A673 (cell line): ENCODE measurements around the gene WDR75. TPM values are rescaled to one million over a fixed set of nuclear protein-coding genes. Genes with fewer than 3 reads are reported as not detected.

Experiments used
- BruUV-seq: library from RNA; stranded (reverse); fragments of 400-500 nt; replicated peaks from 2 replicates; lab custom pipeline; 2021; lab: Mats Ljungman, UMichigan
- CTCF ChIA-PET: fragments of 300-600 bp; sonication (Branson Sonifier 250); formaldehyde crosslinking; loops from one replicate; lab custom pipeline; 2022; ENCODE audit warnings: antibody characterized with exemption; lab: Charles Lee
- POLR2A ChIA-PET: fragments of 300-600 bp; sonication (Branson Sonifier 250); formaldehyde crosslinking; loops from one replicate; lab custom pipeline; 2022; ENCODE audit warnings: antibody characterized with exemption; ENCODE audit not compliant: low non-redundant PET; lab: Charles Lee
- DNase-seq: peaks from one replicate; pipeline ENCODE4 v3.0.0-alpha.2; 2015; ENCODE audit warnings: low spot score
- H3K27ac ChIP-seq: fragments of 200-600 bp; sonication (generic); 2 replicates; pipeline ENCODE4 v1.5.1; 2016; ENCODE audit warnings: mixed run types, low read depth, mild to moderate bottlenecking, mixed read lengths, antibody characterized with exemption, low read length; ENCODE audit not compliant: poor library complexity, severe bottlenecking
- H3K27me3 ChIP-seq: fragments of 200-600 bp; sonication (generic); replicated peaks from 2 replicates; pipeline ENCODE4 v1.6.1; 2017; ENCODE audit warnings: mixed run types, low read depth, mild to moderate bottlenecking, mixed read lengths, antibody characterized with exemption, low read length; ENCODE audit not compliant: insufficient read depth, poor library complexity
- H3K36me3 ChIP-seq: fragments of 200-600 bp; sonication (generic); 2 replicates; pipeline ENCODE4 v1.6.1; 2016; ENCODE audit warnings: mixed run types, mild to moderate bottlenecking, mixed read lengths, antibody characterized with exemption, low read length; ENCODE audit not compliant: insufficient read depth, poor library complexity, severe bottlenecking
- H3K4me1 ChIP-seq: fragments of 200-600 bp; sonication (generic); 2 replicates; pipeline ENCODE4 v1.6.1; 2017; ENCODE audit warnings: mixed run types, mild to moderate bottlenecking, mixed read lengths, antibody characterized with exemption, low read length; ENCODE audit not compliant: insufficient read depth, poor library complexity, severe bottlenecking
- H3K4me3 ChIP-seq: fragments of 200-600 bp; sonication (generic); 2 replicates; pipeline ENCODE4 v1.5.1; 2016; ENCODE audit warnings: low read depth, mixed run types, mild to moderate bottlenecking, mixed read lengths, low read length; ENCODE audit not compliant: poor library complexity, severe bottlenecking
- H3K9me3 ChIP-seq: fragments of 200-600 bp; sonication (generic); 2 replicates; pipeline ENCODE4 v1.6.1; 2016; ENCODE audit warnings: mixed run types, low read depth, mild to moderate bottlenecking, mixed read lengths, antibody characterized with exemption, low read length; ENCODE audit not compliant: poor library complexity, severe bottlenecking
- EZH2 ChIP-seq: fragments of 200-600 bp; sonication (generic); IDR thresholded peaks from 2 replicates; pipeline ENCODE4 v1.6.1; 2017; ENCODE audit warnings: borderline replicate concordance, low read depth, mild to moderate bottlenecking, mixed read lengths, antibody characterized with exemption, low read length; ENCODE audit not compliant: poor library complexity, severe bottlenecking
- intact Hi-C: fragments of 100-400 bp; cut with micrococcal nuclease; formaldehyde crosslinking; loops from one replicate; pipeline ENCODE4 v1.10.0; 2022; ENCODE audit not compliant: unreplicated experiment
- total RNA-seq: library from RNA; stranded (reverse); gene quantifications from 2 replicates; pipeline ENCODE4 v1.2.3, GENCODE V29; 2021
- TF ChIP-seq, protein P1 (sequence below): fragments of 300-800, 200-600 bp; sonication (generic); conservative IDR thresholded peaks from 2 replicates; pipeline ENCODE4 v1.5.1; 2017; ENCODE audit warnings: low read depth, mild to moderate bottlenecking, antibody characterized with exemption, low read length, moderate library complexity, mixed read lengths

WDR75 gene
- total RNA-seq, 1 experiment from 2014 or later = 69.6 TPM

DNA sequence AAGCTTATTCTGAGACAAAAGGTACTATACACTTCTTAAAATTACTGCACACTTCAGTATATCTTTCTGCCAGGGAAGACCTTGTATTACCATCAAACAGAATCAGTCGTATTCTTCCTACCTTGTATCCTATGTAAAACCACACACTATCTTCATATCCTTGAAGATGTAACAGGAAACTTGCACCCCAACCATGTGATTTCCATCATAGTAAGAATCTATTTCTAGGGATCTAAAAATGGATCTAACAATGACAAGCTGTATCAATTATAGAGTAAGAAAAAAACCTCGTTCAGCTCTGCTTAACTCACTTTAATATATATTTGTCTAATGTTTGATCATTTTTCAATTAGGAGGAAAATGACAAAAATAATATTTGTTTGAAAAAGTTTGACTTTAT is 60.2 kb downstream of the WDR75 start:
- no peak overlapping the region for H3K4me3 ChIP-seq
- no peaks in the 10 kb centered on the region for H3K36me3 ChIP-seq
- no peak for DNase-seq
- no peak overlapping the region for H3K27ac ChIP-seq
- no peaks in the 10 kb centered on the region for H3K4me1 ChIP-seq
- ChIA-PET CTCF (no interaction called here), POLR2A (no interaction called here)
- BruUV-seq = no TSS peak
- H3K27me3 ChIP-seq = no peaks in the 10 kb centered on the region
- intact Hi-C loops = no loop called here
- TF ChIP-seq, protein P1, sequence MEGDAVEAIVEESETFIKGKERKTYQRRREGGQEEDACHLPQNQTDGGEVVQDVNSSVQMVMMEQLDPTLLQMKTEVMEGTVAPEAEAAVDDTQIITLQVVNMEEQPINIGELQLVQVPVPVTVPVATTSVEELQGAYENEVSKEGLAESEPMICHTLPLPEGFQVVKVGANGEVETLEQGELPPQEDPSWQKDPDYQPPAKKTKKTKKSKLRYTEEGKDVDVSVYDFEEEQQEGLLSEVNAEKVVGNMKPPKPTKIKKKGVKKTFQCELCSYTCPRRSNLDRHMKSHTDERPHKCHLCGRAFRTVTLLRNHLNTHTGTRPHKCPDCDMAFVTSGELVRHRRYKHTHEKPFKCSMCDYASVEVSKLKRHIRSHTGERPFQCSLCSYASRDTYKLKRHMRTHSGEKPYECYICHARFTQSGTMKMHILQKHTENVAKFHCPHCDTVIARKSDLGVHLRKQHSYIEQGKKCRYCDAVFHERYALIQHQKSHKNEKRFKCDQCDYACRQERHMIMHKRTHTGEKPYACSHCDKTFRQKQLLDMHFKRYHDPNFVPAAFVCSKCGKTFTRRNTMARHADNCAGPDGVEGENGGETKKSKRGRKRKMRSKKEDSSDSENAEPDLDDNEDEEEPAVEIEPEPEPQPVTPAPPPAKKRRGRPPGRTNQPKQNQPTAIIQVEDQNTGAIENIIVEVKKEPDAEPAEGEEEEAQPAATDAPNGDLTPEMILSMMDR = no peak
- TF ChIP-seq EZH2 = no peak
- no peaks in the 10 kb centered on the region for H3K9me3 ChIP-seq

DNA sequence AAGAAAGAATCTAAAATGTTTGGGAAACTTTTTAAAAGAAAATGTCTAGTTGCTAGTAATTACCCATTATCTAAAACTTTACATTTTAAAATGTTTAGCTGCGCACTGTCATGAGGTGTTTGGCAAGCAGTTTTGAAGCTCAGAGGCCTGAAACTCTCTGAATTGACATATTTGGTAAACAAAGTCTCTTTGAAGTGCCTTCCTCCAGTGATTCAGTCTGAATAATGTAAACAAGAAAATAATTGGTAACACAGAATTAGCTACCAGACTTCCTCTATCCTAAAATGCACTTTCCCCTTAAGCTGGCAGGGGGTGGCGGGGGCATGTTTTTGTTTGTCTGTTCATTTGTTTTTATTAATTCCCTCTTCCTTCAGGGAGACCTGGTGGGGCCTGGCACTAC is 61.4 kb downstream of the WDR75 start:
- BruUV-seq = no TSS peak
- ChIA-PET POLR2A (no interaction called here), CTCF (no interaction called here)
- no peak for DNase-seq
- intact Hi-C loops = no loop called here
- no peaks in the 10 kb centered on the region for H3K27me3 ChIP-seq
- no peak for TF ChIP-seq EZH2
- TF ChIP-seq, protein P1 = no peak
- H3K4me3 ChIP-seq = no peak overlapping the region
- H3K36me3 ChIP-seq = no peaks in the 10 kb centered on the region
- no peaks in the 10 kb centered on the region for H3K4me1 ChIP-seq
- no peaks in the 10 kb centered on the region for H3K9me3 ChIP-seq
- H3K27ac ChIP-seq = no peak overlapping the region

DNA sequence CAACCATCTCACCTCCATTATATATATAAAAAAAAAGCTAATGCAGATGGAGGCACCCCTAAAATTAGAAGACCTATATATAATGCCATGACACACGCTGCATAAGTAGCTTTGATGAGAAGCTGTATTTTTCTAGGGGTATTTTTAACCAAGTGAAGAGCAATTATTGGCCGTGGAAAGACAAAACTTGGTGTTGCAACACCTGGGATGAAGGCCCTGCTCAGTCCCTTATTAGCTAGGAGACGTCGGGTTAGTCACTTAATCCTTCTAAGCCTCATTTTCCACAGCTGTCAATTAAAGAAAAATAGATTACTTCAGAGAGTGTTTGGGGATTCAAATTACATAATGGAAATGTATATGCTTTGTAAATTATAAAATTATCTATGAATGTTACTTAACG is 63.0 kb downstream of the WDR75 start:
- no TSS peak for BruUV-seq
- POLR2A ChIA-PET = no interaction called here
- Histone ChIP-seq H3K27ac (no peak overlapping the region), H3K4me1 (no peaks in the 10 kb centered on the region), H3K4me3 (no peak overlapping the region), H3K9me3 (no peaks in the 10 kb centered on the region), H3K36me3 (no peaks in the 10 kb centered on the region), H3K27me3 (no peaks in the 10 kb centered on the region)
- no peak for DNase-seq
- no peak for TF ChIP-seq EZH2
- TF ChIP-seq, protein P1 = no peak
- intact Hi-C loops = no loop called here
- CTCF ChIA-PET = no interaction called here
